Activated T-cell treated with anti-CD3 and anti-CD28 coated beads, Interleukin-2, amount 50 U/mL, for 72 hours (primary cell): Measurements from ENCODE around the gene SNX20. TPM values are rescaled to one million over a fixed set of nuclear protein-coding genes. Genes with fewer than 3 reads are reported as not detected.

Experiments
- ATAC-seq, 2 donors: fragments of 150-1000 bp; cut with Tn5 transposase; replicated peaks in 1 of 2; 2 replicates each; pipeline ENCODE4 v1.10.0; 2021; ENCODE audit warnings: moderate library complexity in 2 of 2, mild to moderate bottlenecking in 1 of 2
- DNase-seq, 2 donors: peaks; one replicate each; pipeline ENCODE4 v3.0.0; 2021 to 2022; ENCODE audit warnings: mixed read lengths in 1 of 2
- H3K27ac Mint-ChIP-seq: one replicate; pipeline ENCODE4 v1.8.0; 2022; ENCODE audit warnings: mild to moderate bottlenecking, moderate library complexity, mixed read lengths
- H3K27me3 Mint-ChIP-seq: one replicate; pipeline ENCODE4 v1.8.0; 2022; ENCODE audit warnings: low read depth, mixed read lengths
- H3K36me3 Mint-ChIP-seq, 2 donors: one replicate each; pipeline ENCODE4 v1.8.0; 2022; ENCODE audit warnings: mixed read lengths in 2 of 2, mild to moderate bottlenecking in 1 of 2; ENCODE audit not compliant: insufficient read depth in 2 of 2
- H3K4me1 Mint-ChIP-seq: one replicate; pipeline ENCODE4 v1.8.0; 2022; ENCODE audit warnings: low read depth, mixed read lengths
- H3K4me3 Mint-ChIP-seq, 2 donors: one replicate each; pipeline ENCODE4 v1.8.0; 2022; ENCODE audit warnings: mild to moderate bottlenecking in 2 of 2, mixed read lengths in 2 of 2, moderate library complexity in 2 of 2
- H3K9me3 Mint-ChIP-seq, 2 donors: one replicate each; pipeline ENCODE4 v1.8.0; 2022; ENCODE audit warnings: mixed read lengths in 2 of 2
- total RNA-seq, 2 donors: library from RNA; stranded (reverse); gene quantifications; one replicate each; pipeline ENCODE4 v1.2.3, GENCODE V29; 2022

Gene SNX20
- total RNA-seq, 2 donors from 2014 or later, result 45.2 to 49.9 TPM

DNA sequence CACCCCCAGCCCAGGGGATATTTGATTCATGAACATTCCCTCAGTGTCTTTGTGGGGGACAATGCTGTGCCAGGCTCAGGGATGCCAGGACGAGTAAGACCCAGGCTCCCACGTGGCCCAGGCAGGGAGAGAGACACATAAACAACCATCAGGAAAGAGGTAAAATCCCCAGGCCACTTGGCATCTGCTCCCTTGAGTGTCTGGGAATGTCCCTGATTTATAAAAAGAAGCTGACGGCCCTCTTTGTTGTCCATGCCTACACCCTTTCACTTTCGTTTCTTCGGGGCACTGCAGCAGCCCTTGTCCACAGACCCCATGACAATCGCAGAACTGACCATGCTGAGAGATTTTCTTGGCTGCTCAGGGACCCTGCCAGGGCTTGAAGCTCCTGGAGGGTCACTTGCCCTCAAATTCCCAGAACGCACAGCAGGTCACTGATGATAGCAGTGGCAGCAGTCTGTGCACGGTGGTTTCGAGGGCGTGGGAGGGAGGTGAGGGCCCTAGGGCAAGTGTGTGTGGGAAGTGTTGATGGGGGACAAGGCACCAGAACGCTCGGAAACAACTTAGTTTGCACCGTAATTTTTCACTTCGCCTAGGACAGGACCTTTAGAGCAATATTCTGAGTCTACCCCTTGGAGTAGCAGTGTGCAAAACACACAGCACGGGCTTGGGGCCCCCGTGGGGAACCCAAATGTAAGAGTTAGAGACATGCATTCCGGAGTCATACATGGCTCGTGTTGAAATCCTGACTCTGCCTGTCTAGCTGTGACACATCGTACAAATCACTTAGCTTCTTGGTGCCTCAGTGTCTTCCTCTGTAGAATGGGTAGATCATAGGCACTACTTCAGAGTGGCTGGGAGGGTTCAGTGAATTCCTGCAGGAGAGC lies 17.0 kb upstream of the SNX20 start:
- Mint-ChIP-seq H3K9me3 (no peaks in the 10 kb centered on the region), H3K4me1 (peaks cover 80% of the 10 kb centered on the region), H3K4me3 (peak overlapping the region; percentile 66 to 79), H3K27ac (peak overlapping the region; percentile 76), H3K36me3 (peaks cover 9 to 33% of the 10 kb centered on the region in 2 donors), H3K27me3 (no peaks in the 10 kb centered on the region)
- DNase-seq, result peak; percentile 66 to 70
- ATAC-seq, result peak; percentile 31 to 43

DNA sequence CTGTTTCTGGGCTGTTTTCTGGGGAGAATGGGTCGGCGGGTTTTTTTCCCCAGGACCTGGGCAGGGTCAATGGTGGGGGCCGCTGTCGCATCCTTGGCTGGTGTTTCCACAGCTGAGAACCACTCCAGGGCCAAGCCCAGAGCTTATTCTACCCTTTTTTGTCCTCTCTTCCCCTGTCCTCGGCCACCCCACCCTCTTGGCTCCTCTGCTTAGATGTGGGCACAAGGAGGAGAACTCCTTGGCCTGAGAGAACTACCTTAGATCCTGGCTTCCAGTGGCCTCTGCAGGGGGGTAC lies 16.3 kb upstream of the SNX20 start:
- no peaks in the 10 kb centered on the region for H3K27me3 Mint-ChIP-seq
- DNase-seq, result no peak
- no peak for ATAC-seq
- peak overlapping the region; percentile 76 for H3K27ac Mint-ChIP-seq
- H3K4me3 Mint-ChIP-seq, result peak overlapping the region; percentile 66 to 79
- peaks cover 12 to 32% of the 10 kb centered on the region in 2 donors for H3K36me3 Mint-ChIP-seq
- peaks cover 87% of the 10 kb centered on the region for H3K4me1 Mint-ChIP-seq
- H3K9me3 Mint-ChIP-seq, result no peaks in the 10 kb centered on the region

DNA sequence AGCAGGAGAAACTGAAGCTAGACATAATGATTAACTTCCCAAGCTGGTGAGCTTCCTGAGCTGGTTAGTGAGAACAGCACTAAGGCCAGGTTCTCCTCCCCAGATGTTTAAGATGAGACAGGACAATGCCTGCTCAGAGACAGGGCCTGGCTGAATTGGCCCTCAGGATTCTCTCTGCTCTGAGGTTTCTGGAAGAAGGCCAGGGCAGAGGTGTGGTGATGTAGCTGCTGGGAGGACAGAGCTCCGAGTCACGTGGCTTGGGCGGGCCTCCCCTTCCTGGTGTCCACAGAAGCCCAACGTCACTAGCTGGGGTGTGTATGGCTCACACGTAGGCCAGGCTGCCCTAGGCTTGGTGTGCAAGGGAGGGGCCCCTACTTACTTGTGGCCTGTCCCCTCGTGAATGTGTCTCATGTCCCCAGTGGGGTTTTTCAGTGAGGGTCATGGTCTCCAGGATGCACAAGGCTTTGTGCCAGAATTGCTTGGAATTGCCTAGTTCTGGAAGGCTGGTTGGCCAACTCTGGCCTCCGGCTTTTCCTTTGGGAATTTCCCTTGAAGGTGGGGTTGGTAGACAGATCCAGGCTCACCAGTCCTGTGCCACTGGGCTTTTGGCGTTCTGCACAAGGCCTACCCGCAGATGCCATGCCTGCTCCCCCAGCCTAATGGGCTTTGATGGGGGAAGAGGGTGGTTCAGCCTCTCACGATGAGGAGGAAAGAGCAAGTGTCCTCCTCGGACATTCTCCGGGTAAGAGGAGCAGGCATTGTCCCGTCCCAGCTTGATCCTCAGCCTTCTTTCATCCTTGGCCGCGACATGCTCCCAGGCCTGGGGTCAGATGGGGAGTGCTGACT lies 15.7 kb upstream of the SNX20 start:
- Mint-ChIP-seq H3K27ac (peak overlapping the region; percentile 24), H3K4me3 (peak overlapping the region; percentile 66 to 79), H3K4me1 (peaks cover 91% of the 10 kb centered on the region), H3K36me3 (peaks cover 12 to 32% of the 10 kb centered on the region in 2 donors), H3K27me3 (no peaks in the 10 kb centered on the region), H3K9me3 (no peaks in the 10 kb centered on the region)
- peak; percentile 63 to 71 for DNase-seq
- peak; percentile 33 to 61 for ATAC-seq

DNA sequence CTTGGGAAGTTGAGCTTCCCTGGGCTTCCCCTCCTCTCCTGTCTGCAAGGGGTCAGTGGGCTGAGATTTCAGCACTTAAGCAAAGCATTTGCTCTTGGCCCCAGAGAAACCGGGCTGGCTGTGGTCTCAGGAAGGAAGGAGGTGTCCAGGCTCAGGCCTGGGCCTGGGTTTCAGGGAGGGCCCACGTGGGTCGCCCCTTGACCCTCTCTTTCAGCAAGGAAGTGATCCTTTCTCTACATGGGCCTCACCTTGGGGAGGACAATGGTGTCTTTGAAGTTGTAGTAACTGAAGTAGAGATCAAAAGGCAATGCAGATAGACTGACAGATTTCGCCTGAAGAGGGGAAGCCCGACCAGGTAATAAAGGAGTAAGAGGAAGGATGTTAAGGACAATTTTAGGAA lies 15.0 kb upstream of the SNX20 start:
- Mint-ChIP-seq H3K4me3 (peak overlapping the region; percentile 38 to 79), H3K27ac (peak overlapping the region; percentile 24), H3K9me3 (no peaks in the 10 kb centered on the region), H3K4me1 (peaks cover 87% of the 10 kb centered on the region), H3K27me3 (no peaks in the 10 kb centered on the region), H3K36me3 (peaks cover 11 to 28% of the 10 kb centered on the region in 2 donors)
- ATAC-seq, result no peak
- no peak for DNase-seq

DNA sequence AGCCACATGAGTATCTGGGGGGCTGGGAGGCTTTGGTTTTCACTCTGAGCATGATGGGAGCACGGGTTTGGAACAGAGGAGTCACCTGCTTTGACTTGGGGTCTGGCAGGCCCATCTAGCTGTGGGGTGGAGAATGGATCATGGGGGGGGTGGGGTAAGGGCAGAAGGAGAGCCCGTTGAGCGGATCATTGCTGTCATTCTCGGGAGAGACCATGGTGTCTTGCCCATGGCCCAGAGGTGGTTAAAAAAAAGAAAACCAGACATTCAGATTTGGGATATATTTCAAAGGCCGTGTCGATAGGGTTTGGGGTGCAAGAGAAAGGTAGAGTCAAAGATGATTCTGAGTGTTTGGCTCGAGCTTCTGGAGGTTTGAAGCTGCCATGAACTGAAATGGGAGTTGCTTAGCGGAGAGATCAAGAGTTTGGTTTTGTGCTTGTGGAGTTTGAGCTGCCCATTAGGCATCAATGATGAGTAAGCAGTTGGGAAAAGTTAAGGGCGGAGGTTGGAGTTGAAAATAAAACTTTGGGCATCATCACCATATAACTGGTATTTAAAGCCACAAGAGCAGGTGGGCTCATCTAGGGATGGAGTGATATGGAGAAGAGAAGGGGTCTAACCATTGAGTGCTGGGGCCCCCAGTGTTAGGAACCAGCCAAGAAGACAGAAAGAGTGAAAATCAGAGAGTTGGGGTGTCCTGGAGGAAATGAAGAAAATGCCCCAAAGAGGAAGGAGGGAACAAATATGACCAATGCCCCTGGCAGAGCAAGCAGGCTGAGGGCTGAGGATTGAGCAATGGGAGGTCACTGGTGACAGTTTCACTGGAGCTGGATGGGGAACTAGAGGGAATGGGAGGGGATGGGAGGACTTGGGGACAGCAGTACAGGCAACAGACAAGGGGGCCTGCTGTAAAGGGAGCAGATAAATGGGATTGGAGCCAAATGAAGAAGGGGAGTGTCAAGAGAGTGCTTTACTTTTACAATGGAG lies 14.2 kb upstream of the SNX20 start:
- H3K9me3 Mint-ChIP-seq, result no peaks in the 10 kb centered on the region
- peaks cover 9 to 26% of the 10 kb centered on the region in 2 donors for H3K36me3 Mint-ChIP-seq
- peaks cover 87% of the 10 kb centered on the region for H3K4me1 Mint-ChIP-seq
- peak overlapping the region; percentile 85 to 91 for H3K4me3 Mint-ChIP-seq
- DNase-seq (no peak), ATAC-seq (no peak)
- H3K27me3 Mint-ChIP-seq, result no peaks in the 10 kb centered on the region
- H3K27ac Mint-ChIP-seq, result peak overlapping the region; percentile 35

DNA sequence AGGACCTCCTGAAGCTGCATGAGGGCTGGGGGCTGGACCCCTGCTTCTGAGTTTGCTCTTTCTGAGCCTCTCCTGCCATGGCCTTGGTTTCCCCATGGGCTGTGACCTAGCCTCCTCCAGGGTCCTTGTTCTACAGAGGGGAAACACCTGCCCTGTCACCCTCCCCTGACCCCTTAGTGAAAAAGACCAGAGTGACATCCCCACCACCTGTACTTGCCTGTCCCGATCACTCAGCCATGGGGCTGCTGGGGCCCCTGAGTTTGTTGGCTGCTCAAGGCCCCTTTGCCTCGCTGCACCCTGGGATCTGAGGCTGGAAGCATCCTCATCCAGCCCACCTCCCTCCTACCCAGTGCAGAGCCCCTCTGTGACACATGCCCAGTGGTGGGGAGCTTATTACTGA lies 13.1 kb upstream of the SNX20 start:
- ATAC-seq (no peak), DNase-seq (no peak)
- Mint-ChIP-seq H3K4me3 (peak overlapping the region; percentile 85 to 91), H3K4me1 (peaks cover 83% of the 10 kb centered on the region), H3K36me3 (peaks cover 9 to 21% of the 10 kb centered on the region in 2 donors), H3K27me3 (no peaks in the 10 kb centered on the region), H3K9me3 (no peaks in the 10 kb centered on the region), H3K27ac (peak overlapping the region; percentile 70)

DNA sequence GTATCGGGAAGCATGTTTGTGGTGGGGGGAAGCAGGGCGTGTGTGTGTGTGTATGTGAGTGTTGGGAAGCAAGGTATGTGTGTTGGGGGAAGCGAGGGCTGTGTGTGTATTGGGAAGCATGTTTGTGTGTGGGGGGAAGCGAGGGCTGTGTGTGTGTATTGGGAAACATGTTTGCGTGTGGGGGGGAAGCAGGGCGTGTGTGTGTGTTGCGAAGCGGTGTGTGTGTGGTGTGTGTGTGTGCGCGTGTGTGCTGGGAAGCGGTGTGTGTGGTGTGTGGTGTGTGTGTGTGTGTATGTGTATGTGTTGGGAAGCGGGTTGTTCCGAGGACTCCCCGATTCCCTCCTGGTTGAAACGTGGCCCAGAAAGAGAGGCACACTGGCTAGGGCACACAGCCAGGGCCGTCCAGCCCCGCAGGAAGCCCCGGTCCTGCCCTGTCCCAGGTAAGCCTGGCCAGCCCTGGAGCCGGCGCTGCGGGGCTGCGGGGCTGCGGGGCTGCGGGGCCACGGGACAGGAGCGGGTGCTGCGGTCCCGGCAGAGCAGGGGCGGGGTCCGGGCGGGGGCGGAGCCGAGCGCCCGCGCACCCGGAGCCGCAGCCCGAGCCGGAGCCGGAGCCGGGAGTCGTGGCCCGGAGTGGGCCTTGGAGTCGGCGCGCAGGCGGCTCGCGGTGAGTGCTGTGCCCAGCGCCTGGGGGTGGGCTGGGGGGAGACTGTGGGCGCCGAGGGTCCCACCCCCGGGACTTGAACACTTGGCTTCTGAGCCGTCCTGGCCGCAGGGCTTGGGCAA lies 12.1 kb upstream of the SNX20 start, which contains the start of gene NOD2:
NOD2 (plus strand) TSS at position 608 of the 783 bp plus-strand sequence. CDS start 5,890 bp downstream, outside the sequence.
- peak; percentile 41 to 56 for DNase-seq

DNA sequence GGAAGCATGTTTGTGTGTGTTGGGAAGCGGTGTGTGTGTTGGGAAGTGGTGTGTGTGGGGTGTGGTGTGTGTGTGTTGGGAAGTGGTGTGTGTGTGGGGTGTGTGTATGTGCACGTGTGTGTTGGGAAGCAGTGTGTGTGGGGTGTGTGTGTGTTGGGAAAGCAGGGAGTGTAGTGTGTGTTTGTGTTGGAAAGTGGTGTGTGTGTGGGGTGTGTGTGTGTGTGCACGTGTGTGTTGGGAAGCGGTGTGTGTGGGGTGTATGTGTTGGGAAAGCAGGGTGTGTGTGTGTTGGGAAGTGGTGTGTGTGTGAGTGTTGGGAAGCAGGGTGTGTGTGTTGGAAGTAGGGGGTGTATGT lies 11.5 kb upstream of the SNX20 start:
- ATAC-seq, result no peak
- Mint-ChIP-seq H3K27ac (no peak overlapping the region), H3K4me1 (peaks cover 73% of the 10 kb centered on the region), H3K36me3 (peaks cover 9 to 16% of the 10 kb centered on the region in 2 donors), H3K9me3 (no peaks in the 10 kb centered on the region), H3K4me3 (peak overlapping the region; percentile 60 to 82), H3K27me3 (no peaks in the 10 kb centered on the region)
- no peak for DNase-seq

More for the DNA sequence above, 12.1 kb upstream of the SNX20 start, which contains the start of gene NOD2:
- peak; percentile 58 to 62 for ATAC-seq
- no peaks in the 10 kb centered on the region for H3K27me3 Mint-ChIP-seq
- H3K36me3 Mint-ChIP-seq, result peaks cover 9 to 16% of the 10 kb centered on the region in 2 donors
- no peaks in the 10 kb centered on the region for H3K9me3 Mint-ChIP-seq
- peaks cover 79% of the 10 kb centered on the region for H3K4me1 Mint-ChIP-seq
- peak within 1 kb of the TSS; percentile 85 to 91 for H3K4me3 Mint-ChIP-seq
- peak within 1 kb of the TSS; percentile 70 for H3K27ac Mint-ChIP-seq

DNA sequence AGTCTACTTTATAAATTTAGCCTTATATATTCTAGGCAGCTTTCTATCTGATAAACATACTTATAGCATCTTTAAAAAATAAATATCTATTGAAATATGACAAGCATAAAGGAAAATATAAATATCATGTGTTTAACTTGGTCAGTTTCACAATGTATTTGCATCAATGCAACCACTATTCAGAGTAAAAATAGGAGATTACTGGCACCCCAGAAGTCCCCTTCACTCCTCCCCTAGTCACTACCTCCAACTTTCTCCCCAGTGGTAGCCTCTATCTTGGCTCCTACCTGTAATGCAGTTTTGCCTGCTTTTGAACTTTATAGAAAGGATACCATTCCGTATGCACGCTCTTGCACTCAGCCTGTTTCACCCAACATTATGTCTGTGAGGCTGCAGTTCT lies 9.1 kb upstream of the SNX20 start:
- Mint-ChIP-seq H3K4me3 (no peak overlapping the region), H3K9me3 (no peaks in the 10 kb centered on the region), H3K4me1 (peaks cover 64% of the 10 kb centered on the region), H3K36me3 (peaks cover 7 to 12% of the 10 kb centered on the region in 2 donors), H3K27me3 (no peaks in the 10 kb centered on the region), H3K27ac (no peak overlapping the region)
- no peak for ATAC-seq
- no peak for DNase-seq

DNA sequence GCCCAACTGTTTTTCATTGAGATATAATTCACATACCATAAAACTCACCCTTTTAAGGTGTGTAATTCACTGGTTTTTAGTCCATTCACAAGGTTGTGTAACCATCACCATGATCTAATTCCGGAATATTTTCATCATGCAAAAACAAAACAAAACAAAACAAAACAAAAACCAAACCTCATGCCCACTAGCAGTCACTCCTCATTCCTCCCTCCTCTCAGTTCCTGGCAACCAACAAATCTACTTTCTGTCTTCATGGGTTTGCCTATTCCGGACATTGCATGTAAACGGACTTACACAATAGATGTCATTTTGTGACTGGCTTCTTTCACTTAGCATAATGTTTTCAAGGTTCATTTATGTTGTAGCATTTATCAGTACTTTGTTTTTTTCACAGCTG lies 7.8 kb upstream of the SNX20 start:
- peaks cover 64% of the 10 kb centered on the region for H3K4me1 Mint-ChIP-seq
- DNase-seq, result no peak

DNA sequence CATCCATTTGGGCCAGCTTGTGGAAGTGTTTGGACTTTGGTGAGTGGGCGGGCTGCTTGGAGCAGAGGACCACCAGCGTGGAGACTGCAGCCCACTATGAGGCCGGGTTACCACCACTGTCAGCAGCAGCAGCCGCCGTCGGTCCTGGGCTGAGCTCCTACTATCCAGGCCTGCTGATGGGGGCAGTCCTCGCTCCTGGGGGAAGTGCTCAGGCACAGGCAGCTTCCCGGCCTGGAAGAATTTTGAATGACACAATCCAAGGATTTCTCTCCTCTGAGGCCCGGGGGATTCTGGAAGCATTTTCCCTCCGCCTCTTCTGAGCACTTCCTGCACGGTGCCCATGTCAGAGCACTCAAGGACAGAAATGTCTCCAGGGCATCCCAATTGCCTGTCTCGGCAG lies 7.0 kb upstream of the SNX20 start:
- Mint-ChIP-seq H3K9me3 (no peaks in the 10 kb centered on the region), H3K27ac (no peak overlapping the region), H3K4me1 (peaks cover 70% of the 10 kb centered on the region), H3K36me3 (peaks cover 0 to 3% of the 10 kb centered on the region in 2 donors), H3K4me3 (no peak overlapping the region), H3K27me3 (no peaks in the 10 kb centered on the region)
- DNase-seq, result no peak
- ATAC-seq, result no peak

More for the DNA sequence above, 7.8 kb upstream of the SNX20 start:
- peaks cover under 1 to 4% of the 10 kb centered on the region in 2 donors for H3K36me3 Mint-ChIP-seq
- no peak for ATAC-seq
- H3K27me3 Mint-ChIP-seq, result no peaks in the 10 kb centered on the region
- no peak overlapping the region for H3K27ac Mint-ChIP-seq
- H3K4me3 Mint-ChIP-seq, result no peak overlapping the region
- no peaks in the 10 kb centered on the region for H3K9me3 Mint-ChIP-seq
